Skeletal muscle cell (primary cell): ENCODE measurements around the gene BABAM2.

ENCODE experiments used
- DNase-seq: peaks from one replicate; pipeline ENCODE4 v3.0.0-alpha.2; 2010; ENCODE audit warnings: low read depth
- H3K4me3 ChIP-seq: 2 replicates; pipeline ENCODE4 v1.5.1; 2011; ENCODE audit warnings: low read depth, mild to moderate bottlenecking, control low read depth, low read length, moderate library complexity

Gene BABAM2

GRCh38 chr2:28276076-28276618, 385.6 kb downstream of the BABAM2 start:
- H3K4me3 ChIP-seq = no peak overlapping the region
- peak; percentile 95 for DNase-seq

- no peak for DNase-seq
- H3K4me3 ChIP-seq = no peak overlapping the region
These were observed 386.3 kb downstream of the BABAM2 start for GRCh38 chr2:28276807-28277206.

GRCh38 chr2:28277466-28277865, 386.9 kb downstream of the BABAM2 start:
- no peak for DNase-seq
- H3K4me3 ChIP-seq = no peak overlapping the region

GRCh38 chr2:28279371-28279770, 388.8 kb downstream of the BABAM2 start:
- no peak overlapping the region for H3K4me3 ChIP-seq
- no peak for DNase-seq

GRCh38 chr2:28280619-28281018, 390.1 kb downstream of the BABAM2 start:
- H3K4me3 ChIP-seq = no peak overlapping the region
- no peak for DNase-seq

GRCh38 chr2:28281739-28282138, 391.2 kb downstream of the BABAM2 start:
- no peak overlapping the region for H3K4me3 ChIP-seq
- no peak for DNase-seq

- no peak for DNase-seq
- no peak overlapping the region for H3K4me3 ChIP-seq
These were observed 391.7 kb downstream of the BABAM2 start for GRCh38 chr2:28282248-28282647.

GRCh38 chr2:28282861-28283646, 392.5 kb downstream of the BABAM2 start:
- no peak overlapping the region for H3K4me3 ChIP-seq
- DNase-seq = no peak

GRCh38 chr2:28283861-28284260, 393.3 kb downstream of the BABAM2 start:
- H3K4me3 ChIP-seq = no peak overlapping the region
- DNase-seq = no peak

- no peak overlapping the region for H3K4me3 ChIP-seq
- no peak for DNase-seq
These were observed 396.1 kb downstream of the BABAM2 start for GRCh38 chr2:28286678-28287077.

GRCh38 chr2:28287256-28287915, 396.9 kb downstream of the BABAM2 start:
- H3K4me3 ChIP-seq = no peak overlapping the region
- no peak for DNase-seq

GRCh38 chr2:28288620-28289019, 398.1 kb downstream of the BABAM2 start:
- DNase-seq = no peak
- H3K4me3 ChIP-seq = no peak overlapping the region

- no peak overlapping the region for H3K4me3 ChIP-seq
- DNase-seq = no peak
These were observed 401.4 kb downstream of the BABAM2 start for GRCh38 chr2:28291811-28292440.

- H3K4me3 ChIP-seq = no peak overlapping the region
- no peak for DNase-seq
These were observed 402.0 kb downstream of the BABAM2 start for GRCh38 chr2:28292491-28292890.

GRCh38 chr2:28293416-28293815, 402.9 kb downstream of the BABAM2 start:
- no peak for DNase-seq
- H3K4me3 ChIP-seq = no peak overlapping the region

GRCh38 chr2:28294451-28294850, 403.9 kb downstream of the BABAM2 start:
- no peak for DNase-seq
- no peak overlapping the region for H3K4me3 ChIP-seq

GRCh38 chr2:28296243-28296642, 405.7 kb downstream of the BABAM2 start:
- no peak for DNase-seq
- no peak overlapping the region for H3K4me3 ChIP-seq

- no peak overlapping the region for H3K4me3 ChIP-seq
- DNase-seq = no peak
These were observed 406.4 kb downstream of the BABAM2 start for GRCh38 chr2:28296904-28297303.

- no peak overlapping the region for H3K4me3 ChIP-seq
- no peak for DNase-seq
These were observed 407.0 kb downstream of the BABAM2 start for GRCh38 chr2:28297531-28297930.

- DNase-seq = no peak
- no peak overlapping the region for H3K4me3 ChIP-seq
These were observed 407.9 kb downstream of the BABAM2 start for GRCh38 chr2:28298406-28298805.
